HG03442 (cell line): ENCODE data around the gene TEX26.

Experiments
- ATAC-seq: cut with Tn5 transposase; IDR thresholded peaks from one replicate; pipeline ENCODE4 v1.9.1; 2021; ENCODE audit warnings: mild to moderate bottlenecking, moderate library complexity; ENCODE audit not compliant: unreplicated experiment

TEX26 gene

GRCh38 chr13:30932481-30933353, at the start of gene TEX26:
TSS of gene TEX26 (plus strand) at chr13:30932656. CDS start at chr13:30932716, 60 bp downstream.
- ATAC-seq: no peak

- ATAC-seq: no peak
Measured at GRCh38 chr13:30882996-30883766, 49.3 kb upstream of the TEX26 start.

GRCh38 chr13:30884543-30884942, 47.9 kb upstream of the TEX26 start:
- ATAC-seq: no peak

GRCh38 chr13:30889196-30889690, 43.2 kb upstream of the TEX26 start:
- no peak for ATAC-seq

- ATAC-seq: no peak
Measured at GRCh38 chr13:30892966-30893365, 39.5 kb upstream of the TEX26 start.

- ATAC-seq: no peak
Measured at GRCh38 chr13:30895773-30896172, 36.7 kb upstream of the TEX26 start.

GRCh38 chr13:30898070-30898469, 34.4 kb upstream of the TEX26 start:
- ATAC-seq: no peak

- no peak for ATAC-seq
Measured at GRCh38 chr13:30898678-30899241, 33.7 kb upstream of the TEX26 start.

GRCh38 chr13:30900436-30900835, 32.0 kb upstream of the TEX26 start:
- ATAC-seq: no peak

GRCh38 chr13:30900952-30901749, 31.3 kb upstream of the TEX26 start:
- no peak for ATAC-seq

- ATAC-seq: no peak
Measured at GRCh38 chr13:30904043-30904442, 28.4 kb upstream of the TEX26 start.

- no peak for ATAC-seq
Measured at GRCh38 chr13:30905932-30906383, 26.5 kb upstream of the TEX26 start, which contains the start of gene MEDAG. TSS of gene MEDAG (plus strand) at chr13:30906271. CDS start at chr13:30906516, 245 bp downstream.

GRCh38 chr13:30906411-30907051, 25.9 kb upstream of the TEX26 start:
- no peak for ATAC-seq

GRCh38 chr13:30907121-30907861, 25.2 kb upstream of the TEX26 start:
- no peak for ATAC-seq

- no peak for ATAC-seq
Measured at GRCh38 chr13:30908416-30908980, 24.0 kb upstream of the TEX26 start.

- ATAC-seq: no peak
Measured at GRCh38 chr13:30910676-30911075, 21.8 kb upstream of the TEX26 start.

GRCh38 chr13:30915691-30916541, 16.5 kb upstream of the TEX26 start:
- no peak for ATAC-seq

- no peak for ATAC-seq
Measured at GRCh38 chr13:30916991-30917390, 15.5 kb upstream of the TEX26 start.
